Measurements from ENCODE around the gene STRN3. TPM values are rescaled to one million over a fixed set of nuclear protein-coding genes. Genes with fewer than 3 reads are reported as not detected.

The STRN3 gene
- total RNA-seq, result 48.9 TPM

- no peak for DNase-seq (ENCODE audit: extremely low spot score in 2 of 2)
- peak within 1 kb of the TSS; percentile 89 to 96 for H3K4me3 ChIP-seq
- TF ChIP-seq CTCF (IDR thresholded peaks at IDR 0.05) (no peak), POLR2A (IDR thresholded peaks at IDR 0.05) (peak in 1 of 2 donors; percentile 42), POLR2AphosphoS5 (IDR thresholded peaks at IDR 0.05; ENCODE audit: insufficient read depth in 1 of 2, low read depth in 1 of 2) (no peak)
- no peaks in the 10 kb centered on the region for H3K36me3 ChIP-seq
- peak within 1 kb of the TSS; percentile 100 for H3K27ac ChIP-seq
- intact Hi-C loops (cut with DNase I), result no loop called here
- peaks cover 37% of the 10 kb centered on the region for H3K4me1 ChIP-seq
- no peaks in the 10 kb centered on the region for H3K27me3 ChIP-seq
- no peaks in the 10 kb centered on the region for H3K9me3 ChIP-seq
Observed at GRCh38 chr14:31026077-31026449, at the start of gene STRN3. TSS of gene STRN3 (minus strand) at chr14:31026379. CDS start at chr14:31026185, 194 bp downstream.

GRCh38 chr14:31075144-31075543, 49.0 kb upstream of the STRN3 start:
- no peak for DNase-seq (ENCODE audit: extremely low spot score in 2 of 2)
- H3K27ac ChIP-seq, result no peak overlapping the region
- intact Hi-C loops (cut with DNase I), result no loop called here
- H3K4me1 ChIP-seq, result no peaks in the 10 kb centered on the region
- no peak for TF ChIP-seq POLR2AphosphoS5 (IDR thresholded peaks at IDR 0.05; ENCODE audit: insufficient read depth in 1 of 2, low read depth in 1 of 2)
- TF ChIP-seq POLR2A (IDR thresholded peaks at IDR 0.05), result no peak
- TF ChIP-seq CTCF (IDR thresholded peaks at IDR 0.05), result no peak
- no peaks in the 10 kb centered on the region for H3K36me3 ChIP-seq
- no peak overlapping the region for H3K4me3 ChIP-seq
- no peaks in the 10 kb centered on the region for H3K9me3 ChIP-seq
- no peaks in the 10 kb centered on the region for H3K27me3 ChIP-seq

- intact Hi-C loops (cut with DNase I), result no loop called here
Observed at GRCh38 chr14:31071151-31071550, 45.0 kb upstream of the STRN3 start.

GRCh38 chr14:31070431-31070830, 44.3 kb upstream of the STRN3 start:
- TF ChIP-seq POLR2A (IDR thresholded peaks at IDR 0.05) (no peak), POLR2AphosphoS5 (IDR thresholded peaks at IDR 0.05; ENCODE audit: insufficient read depth in 1 of 2, low read depth in 1 of 2) (no peak), CTCF (IDR thresholded peaks at IDR 0.05) (no peak)
- Histone ChIP-seq H3K27me3 (no peaks in the 10 kb centered on the region), H3K27ac (no peak overlapping the region), H3K9me3 (no peaks in the 10 kb centered on the region), H3K4me1 (no peaks in the 10 kb centered on the region), H3K36me3 (no peaks in the 10 kb centered on the region), H3K4me3 (no peak overlapping the region)
- no peak for DNase-seq (ENCODE audit: extremely low spot score in 2 of 2)
- intact Hi-C loops (cut with DNase I), result no loop called here

More at GRCh38 chr14:31071151-31071550, 45.0 kb upstream of the STRN3 start:
- TF ChIP-seq CTCF (IDR thresholded peaks at IDR 0.05), result no peak
- no peak for TF ChIP-seq POLR2AphosphoS5 (IDR thresholded peaks at IDR 0.05; ENCODE audit: insufficient read depth in 1 of 2, low read depth in 1 of 2)
- TF ChIP-seq POLR2A (IDR thresholded peaks at IDR 0.05), result no peak
- Histone ChIP-seq H3K27ac (no peak overlapping the region), H3K36me3 (no peaks in the 10 kb centered on the region), H3K9me3 (no peaks in the 10 kb centered on the region), H3K4me3 (no peak overlapping the region), H3K27me3 (no peaks in the 10 kb centered on the region), H3K4me1 (no peaks in the 10 kb centered on the region)
- no peak for DNase-seq (ENCODE audit: extremely low spot score in 2 of 2)

GRCh38 chr14:31069343-31069742, 43.2 kb upstream of the STRN3 start:
- intact Hi-C loops (cut with DNase I), result no loop called here
- TF ChIP-seq POLR2AphosphoS5 (IDR thresholded peaks at IDR 0.05; ENCODE audit: insufficient read depth in 1 of 2, low read depth in 1 of 2) (no peak), POLR2A (IDR thresholded peaks at IDR 0.05) (no peak), CTCF (IDR thresholded peaks at IDR 0.05) (no peak)
- H3K27ac ChIP-seq, result no peak overlapping the region

More at GRCh38 chr14:31069343-31069742, 43.2 kb upstream of the STRN3 start:
- Histone ChIP-seq H3K4me1 (no peaks in the 10 kb centered on the region), H3K27me3 (no peaks in the 10 kb centered on the region), H3K9me3 (no peaks in the 10 kb centered on the region), H3K36me3 (no peaks in the 10 kb centered on the region), H3K4me3 (no peak overlapping the region)
- DNase-seq (ENCODE audit: extremely low spot score in 2 of 2), result no peak

Data from vagina (tissue), 2 donors.